ENCODE data around the gene HAUS1. TPM values are rescaled to one million over a fixed set of nuclear protein-coding genes. Genes with fewer than 3 reads are reported as not detected.
A peak's percentile ranks its signal among the peaks of the same experiment; 100 is the strongest.

HAUS1 gene
- total RNA-seq, 4 donors from 2014 or later: 17.0 to 43.6 (median 29.2) TPM

- peak in 1 of 2 donors; percentile 36 for DNase-seq (ENCODE audit: low spot score in 2 of 2)
- no peaks in the 10 kb centered on the region for H3K27me3 ChIP-seq
- H3K27ac ChIP-seq: no peak overlapping the region
These were observed 48.2 kb downstream of the HAUS1 start for GRCh38 chr18:46152436-46152807.

DNA sequence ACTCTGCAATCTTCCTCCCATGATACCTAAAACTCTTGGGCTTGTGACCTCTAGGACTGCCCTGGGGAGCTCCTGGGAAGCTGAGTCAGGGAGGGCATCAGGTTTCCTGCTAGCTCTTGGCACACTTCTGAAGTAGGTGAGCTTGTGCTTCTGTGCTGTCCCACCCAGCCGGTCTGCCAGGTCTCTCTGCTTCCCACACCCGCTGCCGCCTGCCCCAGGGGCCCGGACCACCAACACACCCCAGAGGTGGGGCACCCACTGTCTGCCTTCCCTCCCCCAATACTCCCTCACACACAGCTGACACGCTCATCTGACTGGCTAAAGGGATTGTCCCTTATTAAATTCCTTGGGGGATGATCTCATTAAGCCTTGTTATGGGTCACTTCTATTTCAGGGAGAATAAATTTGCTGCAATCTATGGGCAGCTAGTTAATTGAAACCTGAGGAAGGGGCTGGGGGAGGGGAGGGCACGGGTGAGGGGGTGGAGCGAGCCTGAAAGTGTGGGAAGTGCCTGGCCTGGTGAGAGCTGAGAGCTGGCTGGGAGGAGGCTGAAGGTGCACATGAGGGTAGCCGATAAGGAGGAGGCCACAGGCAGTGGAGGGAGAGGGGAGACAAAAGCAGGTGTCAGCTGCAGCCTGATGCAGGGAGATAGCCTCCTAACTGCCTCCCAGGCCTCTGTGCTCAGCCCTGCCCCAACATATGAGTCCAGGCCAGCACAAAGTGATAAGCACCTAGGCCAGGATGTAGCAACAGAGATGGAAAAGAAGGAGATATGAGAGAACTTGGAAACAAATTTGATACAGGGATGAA lies 48.8 kb downstream of the HAUS1 start:
- H3K27me3 ChIP-seq: no peaks in the 10 kb centered on the region
- H3K27ac ChIP-seq: no peak overlapping the region
- no peaks in the 10 kb centered on the region for H3K9me3 ChIP-seq
- TF ChIP-seq POLR2AphosphoS5 (IDR thresholded peaks at IDR 0.05) (no peak), CTCF (IDR thresholded peaks at IDR 0.05) (no peak), EP300 (IDR thresholded peaks at IDR 0.05) (no peak), POLR2A (IDR thresholded peaks at IDR 0.05) (no peak)
- WGBS: 53% methylated on average over 4 of the region's 8 CpGs
- DNase-seq (ENCODE audit: low spot score in 2 of 2): peak in 1 of 2 donors; percentile 26
- H3K36me3 ChIP-seq: no peaks in the 10 kb centered on the region
- peaks cover 15% of the 10 kb centered on the region for H3K4me1 ChIP-seq
- no peak overlapping the region for H3K4me3 ChIP-seq

More at GRCh38 chr18:46152436-46152807, 48.2 kb downstream of the HAUS1 start:
- Histone ChIP-seq H3K9me3 (no peaks in the 10 kb centered on the region), H3K4me1 (peaks cover 15% of the 10 kb centered on the region), H3K36me3 (no peaks in the 10 kb centered on the region), H3K4me3 (no peak overlapping the region)
- WGBS: 61% methylated on average over 4 of the region's 7 CpGs
- TF ChIP-seq CTCF (IDR thresholded peaks at IDR 0.05) (no peak), POLR2AphosphoS5 (IDR thresholded peaks at IDR 0.05) (no peak), POLR2A (IDR thresholded peaks at IDR 0.05) (no peak), EP300 (IDR thresholded peaks at IDR 0.05) (no peak)

- no peaks in the 10 kb centered on the region for H3K36me3 ChIP-seq
- DNase-seq (ENCODE audit: low spot score in 2 of 2): no peak
- H3K4me1 ChIP-seq: peaks cover 15% of the 10 kb centered on the region
- TF ChIP-seq POLR2AphosphoS5 (IDR thresholded peaks at IDR 0.05): no peak
- no peak for TF ChIP-seq CTCF (IDR thresholded peaks at IDR 0.05)
- no peak for TF ChIP-seq POLR2A (IDR thresholded peaks at IDR 0.05)
- TF ChIP-seq EP300 (IDR thresholded peaks at IDR 0.05): no peak
- H3K27me3 ChIP-seq: no peaks in the 10 kb centered on the region
- no peak overlapping the region for H3K4me3 ChIP-seq
- H3K27ac ChIP-seq: no peak overlapping the region
- 76% methylated on average over 2 of the region's 2 CpGs for WGBS
- no peaks in the 10 kb centered on the region for H3K9me3 ChIP-seq
These were observed 51.5 kb downstream of the HAUS1 start for GRCh38 chr18:46155641-46156051.

- WGBS: 81% methylated on average over 3 of the region's 3 CpGs
- TF ChIP-seq EP300 (IDR thresholded peaks at IDR 0.05): no peak
- no peak for TF ChIP-seq POLR2A (IDR thresholded peaks at IDR 0.05)
- TF ChIP-seq POLR2AphosphoS5 (IDR thresholded peaks at IDR 0.05): no peak
- TF ChIP-seq CTCF (IDR thresholded peaks at IDR 0.05): no peak
- Histone ChIP-seq H3K27me3 (no peaks in the 10 kb centered on the region), H3K4me1 (peaks cover 15% of the 10 kb centered on the region), H3K9me3 (no peaks in the 10 kb centered on the region), H3K27ac (no peak overlapping the region), H3K4me3 (no peak overlapping the region), H3K36me3 (no peaks in the 10 kb centered on the region)
- DNase-seq (ENCODE audit: low spot score in 2 of 2): no peak
These were observed 52.0 kb downstream of the HAUS1 start for GRCh38 chr18:46156124-46156745.

GRCh38 chr18:46156843-46157242 lies 52.7 kb downstream of the HAUS1 start:
- DNase-seq (ENCODE audit: low spot score in 2 of 2): no peak
- Histone ChIP-seq H3K27ac (no peak overlapping the region), H3K4me1 (peaks cover 15% of the 10 kb centered on the region), H3K27me3 (no peaks in the 10 kb centered on the region), H3K36me3 (no peaks in the 10 kb centered on the region), H3K9me3 (no peaks in the 10 kb centered on the region), H3K4me3 (no peak overlapping the region)
- WGBS: 61% methylated on average over 3 of the region's 3 CpGs
- no peak for TF ChIP-seq POLR2AphosphoS5 (IDR thresholded peaks at IDR 0.05)
- no peak for TF ChIP-seq EP300 (IDR thresholded peaks at IDR 0.05)
- no peak for TF ChIP-seq POLR2A (IDR thresholded peaks at IDR 0.05)
- TF ChIP-seq CTCF (IDR thresholded peaks at IDR 0.05): no peak

All from suprapubic skin (tissue), 4 donors.